Activated T-cell treated with anti-CD3 and anti-CD28 coated beads, Interleukin-2, amount 50 U/mL, for 4 hours (primary cell): ENCODE measurements around the gene ABI3. TPM values are rescaled to one million over a fixed set of nuclear protein-coding genes. Genes with fewer than 3 reads are reported as not detected.
"Not testable (repeated sequence)": the region's sequence is repeated elsewhere in the genome, so short reads cannot be mapped to it uniquely, and the experiment has no call there.

ENCODE experiments used
- ATAC-seq, 2 donors: fragments of 200-7000 bp; cut with Tn5 transposase; one replicate each; pipeline ENCODE4 v1.10.0; 2021
- DNase-seq: peaks from one replicate; pipeline ENCODE4 v3.0.0-alpha.2; 2020
- H3K27me3 Mint-ChIP-seq: one replicate; pipeline ENCODE4 v1.8.0; 2021; ENCODE audit warnings: low read depth, mixed read lengths
- H3K36me3 Mint-ChIP-seq: one replicate; pipeline ENCODE4 v1.8.0; 2022; ENCODE audit warnings: mixed read lengths; ENCODE audit not compliant: insufficient read depth
- H3K4me1 Mint-ChIP-seq: one replicate; pipeline ENCODE4 v1.8.0; 2021; ENCODE audit warnings: low read depth, mixed read lengths
- H3K4me3 Mint-ChIP-seq: one replicate; pipeline ENCODE4 v1.8.0; 2021; ENCODE audit warnings: mild to moderate bottlenecking, moderate library complexity, mixed read lengths
- H3K9me3 Mint-ChIP-seq: one replicate; pipeline ENCODE4 v1.8.0; 2021; ENCODE audit warnings: mixed read lengths
- total RNA-seq, 3 donors: library from RNA; stranded (reverse); gene quantifications; one replicate each; pipeline ENCODE4 v1.2.1, GENCODE V29; 2021

ABI3 gene
- total RNA-seq, 3 donors from 2014 or later = 15.0 to 24.2 (median 22.7) TPM

GRCh38 chr17:49242813-49243212, 32.3 kb downstream of the ABI3 start:
- H3K27me3 Mint-ChIP-seq = peaks cover 12% of the 10 kb centered on the region
- H3K4me3 Mint-ChIP-seq = no peak overlapping the region
- no peaks in the 10 kb centered on the region for H3K36me3 Mint-ChIP-seq
- ATAC-seq (no peak), DNase-seq (no peak)
- H3K4me1 Mint-ChIP-seq = no peaks in the 10 kb centered on the region
- H3K9me3 Mint-ChIP-seq = no peaks in the 10 kb centered on the region

- Mint-ChIP-seq H3K4me1 (no peaks in the 10 kb centered on the region), H3K4me3 (no peak overlapping the region), H3K36me3 (no peaks in the 10 kb centered on the region), H3K9me3 (no peaks in the 10 kb centered on the region), H3K27me3 (peaks cover 16% of the 10 kb centered on the region)
- DNase-seq (no peak), ATAC-seq (no peak)
These were observed 34.3 kb downstream of the ABI3 start for GRCh38 chr17:49244839-49245238.

- DNase-seq (no peak), ATAC-seq (no peak)
- H3K4me3 Mint-ChIP-seq = no peak overlapping the region
- no peaks in the 10 kb centered on the region for H3K9me3 Mint-ChIP-seq
- H3K4me1 Mint-ChIP-seq = no peaks in the 10 kb centered on the region
- H3K27me3 Mint-ChIP-seq = peaks cover 13% of the 10 kb centered on the region
- no peaks in the 10 kb centered on the region for H3K36me3 Mint-ChIP-seq
These were observed 37.4 kb downstream of the ABI3 start for GRCh38 chr17:49247944-49248343.

GRCh38 chr17:49249292-49249794, 38.8 kb downstream of the ABI3 start:
- H3K9me3 Mint-ChIP-seq = no peaks in the 10 kb centered on the region
- no peak for ATAC-seq
- H3K27me3 Mint-ChIP-seq = peaks cover 13% of the 10 kb centered on the region
- H3K36me3 Mint-ChIP-seq = no peaks in the 10 kb centered on the region
- H3K4me1 Mint-ChIP-seq = no peaks in the 10 kb centered on the region
- no peak overlapping the region for H3K4me3 Mint-ChIP-seq
- DNase-seq = no peak

GRCh38 chr17:49249890-49250522, 39.5 kb downstream of the ABI3 start:
- Mint-ChIP-seq H3K4me3 (no peak overlapping the region), H3K4me1 (no peaks in the 10 kb centered on the region), H3K27me3 (peaks cover 13% of the 10 kb centered on the region), H3K36me3 (no peaks in the 10 kb centered on the region), H3K9me3 (no peaks in the 10 kb centered on the region)
- ATAC-seq (no peak), DNase-seq (no peak)

GRCh38 chr17:49252148-49252695, 41.7 kb downstream of the ABI3 start:
- Mint-ChIP-seq H3K27me3 (peaks cover 9% of the 10 kb centered on the region), H3K4me1 (no peaks in the 10 kb centered on the region), H3K36me3 (no peaks in the 10 kb centered on the region), H3K9me3 (no peaks in the 10 kb centered on the region), H3K4me3 (no peak overlapping the region)
- ATAC-seq (no peak), DNase-seq (no peak)

- H3K36me3 Mint-ChIP-seq = no peaks in the 10 kb centered on the region
- no peak overlapping the region for H3K4me3 Mint-ChIP-seq
- ATAC-seq (no peak), DNase-seq (no peak)
- H3K27me3 Mint-ChIP-seq = no peaks in the 10 kb centered on the region
- no peaks in the 10 kb centered on the region for H3K4me1 Mint-ChIP-seq
- no peaks in the 10 kb centered on the region for H3K9me3 Mint-ChIP-seq
These were observed 43.6 kb downstream of the ABI3 start for GRCh38 chr17:49254066-49254465.

GRCh38 chr17:49255125-49255524, 44.6 kb downstream of the ABI3 start:
- H3K4me1 Mint-ChIP-seq = peaks cover 4% of the 10 kb centered on the region

GRCh38 chr17:49258394-49258793, 47.9 kb downstream of the ABI3 start:
- ATAC-seq (no peak), DNase-seq (no peak)
- Mint-ChIP-seq H3K27me3 (no peaks in the 10 kb centered on the region), H3K4me1 (peaks cover 13% of the 10 kb centered on the region), H3K4me3 (no peak overlapping the region), H3K9me3 (no peaks in the 10 kb centered on the region), H3K36me3 (no peaks in the 10 kb centered on the region)

More at GRCh38 chr17:49255125-49255524, 44.6 kb downstream of the ABI3 start:
- DNase-seq (no peak), ATAC-seq (no peak)
- Mint-ChIP-seq H3K27me3 (no peaks in the 10 kb centered on the region), H3K36me3 (no peaks in the 10 kb centered on the region), H3K9me3 (no peaks in the 10 kb centered on the region), H3K4me3 (no peak overlapping the region)

- Mint-ChIP-seq H3K4me1 (peaks cover 13% of the 10 kb centered on the region), H3K4me3 (peak overlapping the region; percentile 83), H3K36me3 (no peaks in the 10 kb centered on the region), H3K27me3 (no peaks in the 10 kb centered on the region), H3K9me3 (no peaks in the 10 kb centered on the region)
- ATAC-seq = no peak
- DNase-seq = no peak
These were observed 49.1 kb downstream of the ABI3 start for GRCh38 chr17:49259663-49260010.

GRCh38 chr17:49260011-49260816, 49.7 kb downstream of the ABI3 start:
- Mint-ChIP-seq H3K9me3 (no peaks in the 10 kb centered on the region), H3K4me3 (peak overlapping the region; percentile 83), H3K36me3 (no peaks in the 10 kb centered on the region), H3K27me3 (no peaks in the 10 kb centered on the region), H3K4me1 (peaks cover 13% of the 10 kb centered on the region)
- peak; percentile 58 for DNase-seq
- peak; percentile 85 to 86 for ATAC-seq

GRCh38 chr17:49260817-49261291, 50.3 kb downstream of the ABI3 start:
- no peak for DNase-seq
- H3K4me3 Mint-ChIP-seq = peak overlapping the region; percentile 83
- H3K27me3 Mint-ChIP-seq = no peaks in the 10 kb centered on the region
- H3K9me3 Mint-ChIP-seq = no peaks in the 10 kb centered on the region
- H3K4me1 Mint-ChIP-seq = peaks cover 13% of the 10 kb centered on the region
- no peaks in the 10 kb centered on the region for H3K36me3 Mint-ChIP-seq
- peak in 1 of 2 donors; percentile 6 for ATAC-seq

GRCh38 chr17:49261540-49261939, 51.0 kb downstream of the ABI3 start:
- peaks cover 13% of the 10 kb centered on the region for H3K4me1 Mint-ChIP-seq
- ATAC-seq, DNase-seq, H3K4me3 Mint-ChIP-seq, H3K27me3 Mint-ChIP-seq, H3K36me3 Mint-ChIP-seq, H3K9me3 Mint-ChIP-seq: not testable (repeated sequence)

- H3K9me3 Mint-ChIP-seq = no peaks in the 10 kb centered on the region
- ATAC-seq = no peak
- H3K36me3 Mint-ChIP-seq = no peaks in the 10 kb centered on the region
- peaks cover 1% of the 10 kb centered on the region for H3K4me1 Mint-ChIP-seq
- H3K4me3 Mint-ChIP-seq = no peak overlapping the region
- no peaks in the 10 kb centered on the region for H3K27me3 Mint-ChIP-seq
- no peak for DNase-seq
These were observed 55.7 kb downstream of the ABI3 start for GRCh38 chr17:49266233-49266632.
